WTC11 (cell line): ENCODE results near the gene MEIKIN. TPM values are rescaled to one million over a fixed set of nuclear protein-coding genes. Genes with fewer than 3 reads are reported as not detected.
A peak's percentile ranks its signal among the peaks of the same experiment; 100 is the strongest.

ENCODE experiments used
- ATAC-seq: fragments of 200-7000 bp; cut with Tn5 transposase; 2 replicates; pipeline ENCODE4 v1.10.0; 2021; ENCODE audit warnings: mild to moderate bottlenecking, moderate library complexity
- CTCF ChIA-PET: fragments of 300-600 bp; sonication (Branson Sonifier 250); formaldehyde crosslinking; loops from one replicate; lab custom pipeline; 2021; ENCODE audit warnings: antibody characterized with exemption; lab: Charles Lee
- POLR2A ChIA-PET: fragments of 350-600 bp; sonication (Branson Sonifier 250); formaldehyde crosslinking; loops from one replicate; lab custom pipeline; 2021; ENCODE audit warnings: antibody characterized with exemption; lab: Charles Lee
- DNase-seq: peaks from one replicate; pipeline ENCODE4 v3.0.0; 2021; ENCODE audit warnings: low spot score
- H3K27ac Mint-ChIP-seq: 2 replicates; pipeline ENCODE4 v1.8.0; 2021; ENCODE audit warnings: mixed read lengths
- H3K27me3 Mint-ChIP-seq: 2 replicates; pipeline ENCODE4 v1.8.0; 2021; ENCODE audit warnings: low read depth, mild to moderate bottlenecking, moderate library complexity, mixed read lengths
- H3K36me3 Mint-ChIP-seq: 2 replicates; pipeline ENCODE4 v1.8.0; 2021; ENCODE audit warnings: mixed read lengths
- H3K4me1 Mint-ChIP-seq: 2 replicates; pipeline ENCODE4 v1.8.0; 2022; ENCODE audit warnings: mixed read lengths
- H3K4me3 Mint-ChIP-seq: 2 replicates; pipeline ENCODE4 v1.8.0; 2021; ENCODE audit warnings: mild to moderate bottlenecking, moderate library complexity, mixed read lengths
- H3K9me3 Mint-ChIP-seq: 2 replicates; pipeline ENCODE4 v1.8.0; 2021; ENCODE audit warnings: mixed read lengths
- AFF4 ChIP-seq: sonication (generic); formaldehyde crosslinking; IDR thresholded peaks from 2 replicates; pipeline ENCODE4 v1.8.1; 2023; ENCODE audit warnings: mild to moderate bottlenecking, missing genetic modification reagents, borderline replicate concordance
- AR ChIP-seq: fragments of 250-450 bp; sonication (Bioruptor Pico); IDR thresholded peaks from 2 replicates; pipeline ENCODE4 v1.9.0; 2021; ENCODE audit warnings: mild to moderate bottlenecking
- CDX4 ChIP-seq: fragments of 250-450 bp; sonication (Bioruptor Pico); IDR thresholded peaks from 2 replicates; pipeline ENCODE4 v1.9.0; 2021; ENCODE audit warnings: moderate library complexity, mild to moderate bottlenecking, inconsistent platforms, borderline replicate concordance
- FOXP4 ChIP-seq: sonication (generic); formaldehyde crosslinking; IDR thresholded peaks from 2 replicates; pipeline ENCODE4 v1.8.0; 2022; ENCODE audit warnings: mild to moderate bottlenecking, missing genetic modification reagents
- HMGA2 ChIP-seq: fragments of 250-450 bp; sonication (Bioruptor Pico); IDR thresholded peaks from 2 replicates; pipeline ENCODE4 v1.4.0; 2021; ENCODE audit warnings: mild to moderate bottlenecking, moderate library complexity
- KAT7 ChIP-seq: sonication (generic); formaldehyde crosslinking; IDR thresholded peaks from 2 replicates; pipeline ENCODE4 v1.8.1; 2023; ENCODE audit warnings: missing genetic modification reagents, mild to moderate bottlenecking, borderline replicate concordance
- MXD4 ChIP-seq: fragments of 250-450 bp; sonication (Bioruptor Pico); IDR thresholded peaks from 2 replicates; pipeline ENCODE4 v1.8.0; 2021; ENCODE audit warnings: mild to moderate bottlenecking, moderate library complexity, borderline replicate concordance
- NFE2L1 ChIP-seq: sonication (generic); formaldehyde crosslinking; IDR thresholded peaks from 2 replicates; pipeline ENCODE4 v1.8.1; 2023; ENCODE audit warnings: missing genetic modification reagents
- NR1H2 ChIP-seq: sonication (generic); formaldehyde crosslinking; IDR thresholded peaks from 2 replicates; pipeline ENCODE4 v1.9.0; 2021; ENCODE audit warnings: mild to moderate bottlenecking, moderate library complexity, missing genetic modification reagents
- OVOL2 ChIP-seq: fragments of 250-450 bp; sonication (Bioruptor Pico); IDR thresholded peaks from 2 replicates; pipeline ENCODE4 v1.9.0; 2021; ENCODE audit warnings: mild to moderate bottlenecking, borderline replicate concordance
- ZNF121 ChIP-seq: sonication (generic); formaldehyde crosslinking; IDR thresholded peaks from 2 replicates; pipeline ENCODE4 v1.8.0; 2023; ENCODE audit warnings: missing genetic modification reagents
- ZNF219 ChIP-seq: sonication (generic); formaldehyde crosslinking; IDR thresholded peaks from 2 replicates; pipeline ENCODE4 v1.8.0; 2023; ENCODE audit warnings: missing genetic modification reagents, mild to moderate bottlenecking, borderline replicate concordance
- ZNF232 ChIP-seq: sonication (generic); formaldehyde crosslinking; IDR thresholded peaks from 2 replicates; pipeline ENCODE4 v1.8.0; 2022; ENCODE audit warnings: mild to moderate bottlenecking, missing genetic modification reagents
- ZNF532 ChIP-seq: fragments of 250-450 bp; sonication (Bioruptor Pico); IDR thresholded peaks from 2 replicates; pipeline ENCODE4 v1.9.0; 2021; ENCODE audit warnings: mild to moderate bottlenecking, borderline replicate concordance
- total RNA-seq: library from RNA; stranded (reverse); gene quantifications from 3 replicates; pipeline ENCODE4 v1.2.3, GENCODE V29; 2021

Gene MEIKIN
- total RNA-seq, 1 experiment from 2014 or later: not detected

- TF ChIP-seq HMGA2 (CRISPR knock-in tag) (no peak), NFE2L1 (CRISPR knock-in tag) (no peak), AR (CRISPR knock-in tag) (no peak), AFF4 (no peak), ZNF232 (CRISPR knock-in tag) (no peak)
These were observed 46.9 kb upstream of the MEIKIN start (continued) for GRCh38 chr5:131992370-131992769.

GRCh38 chr5:131991593-131992324 is 46.3 kb upstream of the MEIKIN start:
- Mint-ChIP-seq H3K4me3 (no peak overlapping the region), H3K27me3 (no peaks in the 10 kb centered on the region; the same call in 1 of the 2 replicates), H3K36me3 (no peaks in the 10 kb centered on the region), H3K4me1 (peaks cover 19% of the 10 kb centered on the region), H3K27ac (no peak overlapping the region), H3K9me3 (no peaks in the 10 kb centered on the region)
- no peak for DNase-seq
- ATAC-seq: peak; percentile 35; the same call in 1 of the 2 replicates
- CTCF ChIA-PET: interaction anchor here (1.0 to 2.4 kb wide), 2 partner anchors 11 to 16 kb away, joined by 3 to 11 read pairs; no protein-coding TSS in a partner anchor
- TF ChIP-seq OVOL2 (CRISPR knock-in tag): no peak
- TF ChIP-seq MXD4: no peak
- TF ChIP-seq KAT7 (CRISPR knock-in tag): no peak
- no peak for TF ChIP-seq FOXP4 (CRISPR knock-in tag)
- no peak for TF ChIP-seq ZNF219
- TF ChIP-seq ZNF532: no peak
- TF ChIP-seq CDX4: no peak
- no peak for TF ChIP-seq NR1H2 (CRISPR knock-in tag)
- TF ChIP-seq ZNF121: no peak
- POLR2A ChIA-PET: interaction anchor here (0.6 to 1.3 kb wide), 2 partner anchors 54 to 195 kb away, joined by 3 to 4 read pairs; partner anchors contain the start of gene FNIP1
